ENCODE measurements around the gene RNGTT.

DNA sequence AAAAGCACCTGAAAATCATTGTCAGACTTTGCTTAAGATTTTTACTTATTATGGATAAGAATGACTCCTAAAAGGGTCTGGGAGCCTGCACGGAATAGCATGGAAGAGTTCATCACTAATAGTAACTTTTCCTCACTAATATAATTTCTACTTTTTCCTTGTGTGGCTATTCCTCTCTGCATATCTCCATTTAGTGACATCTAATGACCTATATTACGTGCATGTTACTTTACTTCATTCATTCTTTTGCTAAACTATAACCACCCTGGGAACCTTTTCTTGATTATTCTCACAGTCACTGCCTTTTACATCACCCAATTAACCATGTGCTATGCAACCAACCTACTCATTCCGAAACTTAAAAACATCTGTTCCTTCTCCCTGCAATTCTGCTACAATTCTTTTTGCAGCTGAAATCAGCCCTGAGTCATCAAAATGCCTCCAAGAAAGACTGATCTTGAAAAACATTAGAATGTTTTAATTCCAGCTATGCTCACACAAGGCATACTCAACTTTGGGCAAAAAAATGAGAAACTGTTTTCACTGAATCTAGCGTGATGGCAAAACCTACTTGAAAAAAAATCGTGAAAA lies 313.3 kb downstream of the RNGTT start:
- TF ChIP-seq, protein P1, sequence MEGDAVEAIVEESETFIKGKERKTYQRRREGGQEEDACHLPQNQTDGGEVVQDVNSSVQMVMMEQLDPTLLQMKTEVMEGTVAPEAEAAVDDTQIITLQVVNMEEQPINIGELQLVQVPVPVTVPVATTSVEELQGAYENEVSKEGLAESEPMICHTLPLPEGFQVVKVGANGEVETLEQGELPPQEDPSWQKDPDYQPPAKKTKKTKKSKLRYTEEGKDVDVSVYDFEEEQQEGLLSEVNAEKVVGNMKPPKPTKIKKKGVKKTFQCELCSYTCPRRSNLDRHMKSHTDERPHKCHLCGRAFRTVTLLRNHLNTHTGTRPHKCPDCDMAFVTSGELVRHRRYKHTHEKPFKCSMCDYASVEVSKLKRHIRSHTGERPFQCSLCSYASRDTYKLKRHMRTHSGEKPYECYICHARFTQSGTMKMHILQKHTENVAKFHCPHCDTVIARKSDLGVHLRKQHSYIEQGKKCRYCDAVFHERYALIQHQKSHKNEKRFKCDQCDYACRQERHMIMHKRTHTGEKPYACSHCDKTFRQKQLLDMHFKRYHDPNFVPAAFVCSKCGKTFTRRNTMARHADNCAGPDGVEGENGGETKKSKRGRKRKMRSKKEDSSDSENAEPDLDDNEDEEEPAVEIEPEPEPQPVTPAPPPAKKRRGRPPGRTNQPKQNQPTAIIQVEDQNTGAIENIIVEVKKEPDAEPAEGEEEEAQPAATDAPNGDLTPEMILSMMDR (IDR thresholded peaks at IDR 0.05): no peak
- TF ChIP-seq EP300 (IDR thresholded peaks at IDR 0.05) (no peak), POLR2A (IDR thresholded peaks at IDR 0.05) (no peak)
